Fibroblast of mammary gland (primary cell): ENCODE data around the gene ADGRG3.

Source experiments
- DNase-seq: peaks from one replicate; pipeline ENCODE4 v3.0.0-alpha.2; 2010; ENCODE audit warnings: low read depth
- H3K4me3 ChIP-seq: 2 replicates; pipeline ENCODE4 v1.5.1; 2011; ENCODE audit warnings: low read depth, mild to moderate bottlenecking, low read length, moderate library complexity; ENCODE audit not compliant: control insufficient read depth
- CTCF ChIP-seq: conservative IDR thresholded peaks from 2 replicates; pipeline ENCODE4 v1.5.1; 2011; ENCODE audit warnings: low read depth, low read length, inconsistent platforms; ENCODE audit not compliant: control insufficient read depth, insufficient read depth

The ADGRG3 gene

GRCh38 chr16:57704905-57705852 lies 37.1 kb downstream of the ADGRG3 start:
- DNase-seq, result no peak
- no peak for TF ChIP-seq CTCF
- H3K4me3 ChIP-seq, result no peak overlapping the region

- TF ChIP-seq CTCF, result no peak
- H3K4me3 ChIP-seq, result no peak overlapping the region
- DNase-seq, result no peak
These were observed 38.6 kb downstream of the ADGRG3 start for GRCh38 chr16:57706717-57707116.

GRCh38 chr16:57707331-57707730 lies 39.2 kb downstream of the ADGRG3 start:
- no peak for TF ChIP-seq CTCF
- no peak overlapping the region for H3K4me3 ChIP-seq
- DNase-seq, result no peak

GRCh38 chr16:57708168-57708567 lies 40.1 kb downstream of the ADGRG3 start:
- no peak for TF ChIP-seq CTCF
- H3K4me3 ChIP-seq, result no peak overlapping the region
- DNase-seq, result no peak

GRCh38 chr16:57709663-57710062 lies 41.6 kb downstream of the ADGRG3 start:
- H3K4me3 ChIP-seq, result no peak overlapping the region
- no peak for DNase-seq
- TF ChIP-seq CTCF, result no peak

- H3K4me3 ChIP-seq, result no peak overlapping the region
- DNase-seq, result no peak
- no peak for TF ChIP-seq CTCF
These were observed 43.2 kb downstream of the ADGRG3 start for GRCh38 chr16:57711346-57711745.
